NT2/D1 (cell line): ENCODE measurements around the gene MARK3.

Experiments used
- DNase-seq: peaks from one replicate; pipeline ENCODE4 v3.0.0-alpha.2; 2011; ENCODE audit warnings: low read depth, low spot score
- H3K27me3 ChIP-seq: 2 replicates; pipeline ENCODE4 v1.6.0; 2011; ENCODE audit warnings: mild to moderate bottlenecking; ENCODE audit not compliant: insufficient read length, insufficient read depth
- H3K36me3 ChIP-seq: 2 replicates; pipeline ENCODE4 v1.6.1; 2011; ENCODE audit warnings: mild to moderate bottlenecking, low read length, mixed read lengths; ENCODE audit not compliant: insufficient read depth, insufficient read length
- H3K4me1 ChIP-seq: 2 replicates; pipeline ENCODE4 v1.5.1; 2011; ENCODE audit not compliant: insufficient read depth, insufficient read length
- H3K4me3 ChIP-seq: 2 replicates; pipeline ENCODE4 v1.5.1; 2011; ENCODE audit warnings: low read depth; ENCODE audit not compliant: insufficient read length
- H3K9ac ChIP-seq: 2 replicates; pipeline ENCODE4 v1.6.0; 2011; ENCODE audit warnings: low read depth; ENCODE audit not compliant: insufficient read length
- H3K9me3 ChIP-seq: 2 replicates; pipeline ENCODE4 v1.5.1; 2011; ENCODE audit warnings: mild to moderate bottlenecking, low read length; ENCODE audit not compliant: insufficient read depth
- SUZ12 ChIP-seq: IDR thresholded peaks from 2 replicates; pipeline ENCODE4 v1.6.1; 2011; ENCODE audit not compliant: insufficient read length, insufficient read depth; ENCODE audit errors: extremely low read depth
- YY1 ChIP-seq: IDR thresholded peaks from 2 replicates; pipeline ENCODE4 v1.6.1; 2011; ENCODE audit not compliant: insufficient read length, insufficient read depth
- ZNF274 ChIP-seq: IDR thresholded peaks from 2 replicates; pipeline ENCODE4 v1.6.1; 2011; ENCODE audit warnings: mild to moderate bottlenecking, low read depth, low read length

The MARK3 gene

GRCh38 chr14:103408491-103409155 is 23.4 kb downstream of the MARK3 start:
- no peak for DNase-seq
- H3K4me3 ChIP-seq = no peak overlapping the region
- TF ChIP-seq ZNF274 = no peak
- TF ChIP-seq SUZ12 = no peak
- peaks cover 26% of the 10 kb centered on the region for H3K36me3 ChIP-seq
- no peaks in the 10 kb centered on the region for H3K4me1 ChIP-seq
- H3K27me3 ChIP-seq = no peaks in the 10 kb centered on the region
- H3K9me3 ChIP-seq = no peaks in the 10 kb centered on the region
- no peak overlapping the region for H3K9ac ChIP-seq

DNA sequence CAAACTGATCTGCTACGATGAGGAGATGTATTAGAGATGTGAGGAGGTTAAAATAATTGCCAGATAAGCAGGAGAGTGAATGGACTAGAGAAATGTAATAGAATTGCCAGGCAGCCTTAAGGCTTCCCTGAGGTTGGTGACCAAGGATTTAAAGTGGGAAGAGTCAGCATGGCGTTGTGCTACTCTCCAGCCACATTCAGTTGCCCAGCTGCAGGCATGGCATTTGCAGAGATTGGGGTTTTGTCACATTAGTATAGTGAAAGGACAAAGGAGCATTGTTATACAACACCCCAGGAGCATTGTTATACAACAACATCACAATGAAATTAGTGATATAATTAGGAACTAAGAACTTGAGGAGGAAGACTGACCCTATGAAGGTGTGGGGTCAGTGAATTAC is 31.7 kb downstream of the MARK3 start:
- peaks cover 14% of the 10 kb centered on the region for H3K36me3 ChIP-seq
- no peak overlapping the region for H3K9ac ChIP-seq
- H3K4me3 ChIP-seq = no peak overlapping the region

DNA sequence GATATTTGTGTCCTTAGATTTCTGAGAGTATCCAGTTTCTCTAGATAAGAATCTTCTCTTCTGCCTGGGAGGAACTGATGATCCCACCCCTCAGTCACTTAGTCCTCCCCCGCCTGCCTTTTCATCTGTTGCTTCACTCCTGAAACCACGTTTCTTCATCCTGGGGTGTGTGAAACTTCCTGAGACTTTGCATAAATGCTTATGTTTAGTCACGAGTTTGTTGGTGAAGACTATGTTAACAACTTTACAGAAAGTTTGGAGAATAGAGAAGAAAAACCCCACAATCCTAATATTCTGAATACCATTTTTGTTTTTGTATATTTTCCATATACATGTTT is 33.2 kb downstream of the MARK3 start:
- TF ChIP-seq YY1 (no peak), ZNF274 (no peak), SUZ12 (no peak)
- Histone ChIP-seq H3K9me3 (no peaks in the 10 kb centered on the region), H3K27me3 (no peaks in the 10 kb centered on the region), H3K9ac (no peak overlapping the region), H3K4me1 (no peaks in the 10 kb centered on the region), H3K36me3 (peaks cover 11% of the 10 kb centered on the region), H3K4me3 (no peak overlapping the region)
- DNase-seq = no peak

More for the DNA sequence above, 31.7 kb downstream of the MARK3 start:
- Histone ChIP-seq H3K27me3 (no peaks in the 10 kb centered on the region), H3K4me1 (no peaks in the 10 kb centered on the region), H3K9me3 (no peaks in the 10 kb centered on the region)
- DNase-seq = no peak
- TF ChIP-seq YY1 (no peak), SUZ12 (no peak), ZNF274 (no peak)

DNA sequence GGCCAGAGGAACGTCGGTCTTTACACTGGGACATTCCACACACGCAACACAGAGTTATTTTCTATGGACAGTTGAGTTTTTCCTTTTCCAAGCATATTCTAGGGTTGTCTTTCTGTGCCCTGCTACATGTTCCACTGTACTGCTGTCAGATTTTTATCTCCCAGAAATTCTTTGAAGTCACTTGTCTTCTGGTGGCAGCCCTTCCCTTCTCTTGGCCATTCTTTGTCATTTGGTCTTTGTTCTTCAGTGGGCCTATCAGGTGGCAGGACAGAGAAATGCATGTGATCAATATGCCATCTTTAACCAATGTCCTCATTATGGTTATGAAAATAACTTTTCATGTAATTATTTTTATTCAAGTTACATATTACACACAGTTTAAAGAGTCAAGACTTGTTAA is 36.3 kb downstream of the MARK3 start:
- DNase-seq = no peak
- TF ChIP-seq YY1 (no peak), SUZ12 (no peak), ZNF274 (no peak)
- no peak overlapping the region for H3K9ac ChIP-seq
- H3K4me3 ChIP-seq = no peak overlapping the region
- H3K27me3 ChIP-seq = no peaks in the 10 kb centered on the region
- H3K36me3 ChIP-seq = peaks cover 12% of the 10 kb centered on the region
- no peaks in the 10 kb centered on the region for H3K4me1 ChIP-seq
- no peaks in the 10 kb centered on the region for H3K9me3 ChIP-seq

DNA sequence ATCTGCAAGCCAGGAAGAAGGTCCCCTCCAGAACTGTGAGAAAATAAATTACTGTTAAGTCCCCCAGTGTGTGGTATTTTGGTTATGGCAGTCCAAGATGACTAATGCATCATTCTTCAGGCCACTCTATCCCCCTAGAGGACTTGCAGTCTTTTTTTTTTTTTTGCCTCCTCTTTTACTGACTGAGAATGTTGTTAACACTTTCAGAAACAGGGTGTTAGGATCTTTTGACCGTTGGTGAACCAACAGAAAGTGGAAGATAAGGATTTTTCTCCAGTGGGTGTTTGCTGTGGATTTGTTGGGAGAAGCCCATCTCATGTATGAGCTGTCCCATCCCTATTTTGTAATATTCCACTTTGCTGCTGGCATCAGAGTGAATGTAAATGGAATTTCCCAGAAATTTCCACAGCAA is 37.8 kb downstream of the MARK3 start:
- no peaks in the 10 kb centered on the region for H3K9me3 ChIP-seq
- no peaks in the 10 kb centered on the region for H3K4me1 ChIP-seq
- TF ChIP-seq ZNF274 = no peak
- TF ChIP-seq YY1 = no peak
- TF ChIP-seq SUZ12 = no peak
- no peak overlapping the region for H3K9ac ChIP-seq
- no peaks in the 10 kb centered on the region for H3K27me3 ChIP-seq
- H3K4me3 ChIP-seq = no peak overlapping the region
- no peak for DNase-seq
- H3K36me3 ChIP-seq = peaks cover 12% of the 10 kb centered on the region

- TF ChIP-seq YY1 (no peak), ZNF274 (no peak), SUZ12 (no peak)
- no peaks in the 10 kb centered on the region for H3K9me3 ChIP-seq
- no peak overlapping the region for H3K4me3 ChIP-seq
- no peaks in the 10 kb centered on the region for H3K4me1 ChIP-seq
- no peaks in the 10 kb centered on the region for H3K27me3 ChIP-seq
- no peak for DNase-seq
- peaks cover 17% of the 10 kb centered on the region for H3K36me3 ChIP-seq
- no peak overlapping the region for H3K9ac ChIP-seq
Measured at GRCh38 chr14:103427485-103428443, 42.5 kb downstream of the MARK3 start.
